Omental fat pad (tissue), 4 donors: Measurements from ENCODE around the gene PPP1R2. TPM values are rescaled to one million over a fixed set of nuclear protein-coding genes. Genes with fewer than 3 reads are reported as not detected.

Experiments used
- ATAC-seq: fragments of 150-250 bp; one replicate; pipeline ENCODE4 v1.9.1; 2016; ENCODE audit warnings: mild to moderate bottlenecking, moderate library complexity; ENCODE audit not compliant: low FRiP score
- DNase-seq: peaks from one replicate; pipeline ENCODE4 v3.0.0-alpha.2; 2019; ENCODE audit warnings: low spot score
- small RNA-seq: library from RNA; depleted of rRNA; stranded (forward); fragments of <200 nt; gene quantifications from one replicate; pipeline ENCODE3, GENCODE V24; 2016
- total RNA-seq, 4 donors: library from RNA; depleted of rRNA; stranded (reverse); fragments of >200 nt; gene quantifications; one replicate each; pipeline ENCODE4 v1.1.0, GENCODE V29; 2016
- TF ChIP-seq, protein P1 (sequence below), 3 donors: fragments of 450-650 bp; IDR thresholded peaks; one replicate each; pipeline ENCODE4 v1.5.1; 2016 to 2017; ENCODE audit warnings: antibody characterized with exemption in 3 of 3, mild to moderate bottlenecking in 3 of 3, moderate library complexity in 2 of 3

PPP1R2 gene
- total RNA-seq, 4 donors from 2014 or later, result 29.1 to 70.8 (median 40.8) TPM

DNA sequence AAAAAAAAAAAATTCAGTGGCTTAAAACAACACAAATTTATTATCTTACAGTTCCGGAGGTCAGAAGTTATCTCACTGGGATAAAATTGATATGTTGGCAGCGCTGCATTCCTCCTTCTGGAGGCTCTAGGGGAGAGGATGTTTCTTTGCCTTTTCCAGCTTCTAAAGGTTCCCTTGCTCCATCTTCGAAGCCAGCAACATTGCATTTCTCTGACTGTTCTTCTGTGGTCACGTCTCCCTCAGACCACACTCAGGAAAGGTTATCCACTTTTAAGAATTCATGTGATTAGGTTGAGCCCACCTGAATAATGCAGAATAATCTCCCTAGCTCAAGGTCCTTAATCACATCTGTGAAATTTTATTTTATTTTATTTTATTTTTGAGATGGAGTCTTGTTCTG is 76.9 kb downstream of the PPP1R2 start:
- ATAC-seq (no peak), DNase-seq (no peak)
- TF ChIP-seq, protein P1, sequence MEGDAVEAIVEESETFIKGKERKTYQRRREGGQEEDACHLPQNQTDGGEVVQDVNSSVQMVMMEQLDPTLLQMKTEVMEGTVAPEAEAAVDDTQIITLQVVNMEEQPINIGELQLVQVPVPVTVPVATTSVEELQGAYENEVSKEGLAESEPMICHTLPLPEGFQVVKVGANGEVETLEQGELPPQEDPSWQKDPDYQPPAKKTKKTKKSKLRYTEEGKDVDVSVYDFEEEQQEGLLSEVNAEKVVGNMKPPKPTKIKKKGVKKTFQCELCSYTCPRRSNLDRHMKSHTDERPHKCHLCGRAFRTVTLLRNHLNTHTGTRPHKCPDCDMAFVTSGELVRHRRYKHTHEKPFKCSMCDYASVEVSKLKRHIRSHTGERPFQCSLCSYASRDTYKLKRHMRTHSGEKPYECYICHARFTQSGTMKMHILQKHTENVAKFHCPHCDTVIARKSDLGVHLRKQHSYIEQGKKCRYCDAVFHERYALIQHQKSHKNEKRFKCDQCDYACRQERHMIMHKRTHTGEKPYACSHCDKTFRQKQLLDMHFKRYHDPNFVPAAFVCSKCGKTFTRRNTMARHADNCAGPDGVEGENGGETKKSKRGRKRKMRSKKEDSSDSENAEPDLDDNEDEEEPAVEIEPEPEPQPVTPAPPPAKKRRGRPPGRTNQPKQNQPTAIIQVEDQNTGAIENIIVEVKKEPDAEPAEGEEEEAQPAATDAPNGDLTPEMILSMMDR (IDR thresholded peaks at IDR 0.05), result no peak

Small RNA genes within 50 kb of the gene (small RNA-seq; reads per million reads assigned to genes)
- gene RN7SL73P (not detected), gene RNU6ATAC24P (not detected)

Other genes with a start within 250 kb of the PPP1R2 start
- gene ACAP2, start 100.3 kb downstream of the PPP1R2 start, total RNA-seq, result 10 to 100 TPM; 41.6 to 76.1 (median 44.5) TPM
- gene APOD, start 40.6 kb upstream of the PPP1R2 start, total RNA-seq, result 1,000 to 10,000 TPM in 2 of 4 donors, 100 to 1,000 TPM in 2; 340 to 1,610 (median 888) TPM
- gene MUC20, start 177.7 kb upstream of the PPP1R2 start, total RNA-seq, result 1 to 10 TPM; 1.3 to 8.7 (median 6.2) TPM